Measurements from ENCODE around the gene ADAT1. TPM values are rescaled to one million over a fixed set of nuclear protein-coding genes. Genes with fewer than 3 reads are reported as not detected.

The ADAT1 gene
- total and polyA plus RNA-seq, 2 of the 13 experiments (the other 11 are each of a cell fraction or from before 2014, with no cell fraction given): 18.4 to 40.8 TPM

DNA sequence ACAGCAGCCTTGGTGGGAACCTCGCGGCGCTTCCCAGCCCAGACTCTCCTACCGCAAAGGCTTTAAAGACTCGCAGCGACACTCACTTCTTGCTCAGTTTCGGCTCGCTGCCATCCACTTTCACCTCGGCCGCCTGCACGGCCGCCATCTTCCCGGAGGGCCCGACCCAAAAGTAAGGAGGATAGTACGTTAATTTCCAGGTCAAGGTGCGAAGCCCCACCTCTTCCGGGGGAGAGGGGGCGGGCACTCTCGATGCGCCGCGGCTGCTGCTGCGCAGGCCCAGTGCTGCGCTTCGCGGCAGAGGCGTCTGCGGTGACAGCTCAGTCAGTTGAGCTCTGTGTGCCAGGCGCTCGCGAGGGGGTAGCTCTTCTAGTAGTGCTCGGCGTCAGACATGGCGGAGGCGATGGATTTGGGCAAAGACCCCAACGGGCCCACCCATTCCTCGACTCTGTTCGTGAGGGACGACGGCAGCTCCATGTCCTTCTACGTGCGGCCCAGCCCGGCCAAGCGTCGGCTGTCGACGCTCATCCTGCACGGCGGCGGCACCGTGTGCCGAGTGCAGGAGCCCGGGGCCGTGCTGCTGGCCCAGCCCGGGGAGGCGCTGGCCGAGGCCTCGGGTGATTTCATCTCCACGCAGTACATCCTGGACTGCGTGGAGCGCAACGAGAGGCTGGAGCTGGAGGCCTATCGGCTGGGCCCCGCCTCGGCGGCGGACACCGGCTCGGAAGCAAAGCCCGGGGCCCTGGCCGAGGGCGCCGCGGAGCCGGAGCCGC lies 24.6 kb upstream of the ADAT1 start, which contains the start of the genes KARS1 and TERF2IP (continued):
- TF ChIP-seq, protein P1, sequence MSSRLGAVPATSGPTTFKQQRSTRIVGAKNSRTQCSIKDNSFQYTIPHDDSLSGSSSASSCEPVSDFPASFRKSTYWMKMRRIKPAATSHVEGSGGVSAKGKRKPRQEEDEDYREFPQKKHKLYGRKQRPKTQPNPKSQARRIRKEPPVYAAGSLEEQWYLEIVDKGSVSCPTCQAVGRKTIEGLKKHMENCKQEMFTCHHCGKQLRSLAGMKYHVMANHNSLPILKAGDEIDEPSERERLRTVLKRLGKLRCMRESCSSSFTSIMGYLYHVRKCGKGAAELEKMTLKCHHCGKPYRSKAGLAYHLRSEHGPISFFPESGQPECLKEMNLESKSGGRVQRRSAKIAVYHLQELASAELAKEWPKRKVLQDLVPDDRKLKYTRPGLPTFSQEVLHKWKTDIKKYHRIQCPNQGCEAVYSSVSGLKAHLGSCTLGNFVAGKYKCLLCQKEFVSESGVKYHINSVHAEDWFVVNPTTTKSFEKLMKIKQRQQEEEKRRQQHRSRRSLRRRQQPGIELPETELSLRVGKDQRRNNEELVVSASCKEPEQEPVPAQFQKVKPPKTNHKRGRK (CRISPR knock-in tag; IDR thresholded peaks at IDR 0.05): peak; percentile 36
- TF ChIP-seq, protein P2, sequence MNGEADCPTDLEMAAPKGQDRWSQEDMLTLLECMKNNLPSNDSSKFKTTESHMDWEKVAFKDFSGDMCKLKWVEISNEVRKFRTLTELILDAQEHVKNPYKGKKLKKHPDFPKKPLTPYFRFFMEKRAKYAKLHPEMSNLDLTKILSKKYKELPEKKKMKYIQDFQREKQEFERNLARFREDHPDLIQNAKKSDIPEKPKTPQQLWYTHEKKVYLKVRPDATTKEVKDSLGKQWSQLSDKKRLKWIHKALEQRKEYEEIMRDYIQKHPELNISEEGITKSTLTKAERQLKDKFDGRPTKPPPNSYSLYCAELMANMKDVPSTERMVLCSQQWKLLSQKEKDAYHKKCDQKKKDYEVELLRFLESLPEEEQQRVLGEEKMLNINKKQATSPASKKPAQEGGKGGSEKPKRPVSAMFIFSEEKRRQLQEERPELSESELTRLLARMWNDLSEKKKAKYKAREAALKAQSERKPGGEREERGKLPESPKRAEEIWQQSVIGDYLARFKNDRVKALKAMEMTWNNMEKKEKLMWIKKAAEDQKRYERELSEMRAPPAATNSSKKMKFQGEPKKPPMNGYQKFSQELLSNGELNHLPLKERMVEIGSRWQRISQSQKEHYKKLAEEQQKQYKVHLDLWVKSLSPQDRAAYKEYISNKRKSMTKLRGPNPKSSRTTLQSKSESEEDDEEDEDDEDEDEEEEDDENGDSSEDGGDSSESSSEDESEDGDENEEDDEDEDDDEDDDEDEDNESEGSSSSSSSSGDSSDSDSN (CRISPR knock-in tag; IDR thresholded peaks at IDR 0.05): peak; percentile 98
- TF ChIP-seq, protein P3, sequence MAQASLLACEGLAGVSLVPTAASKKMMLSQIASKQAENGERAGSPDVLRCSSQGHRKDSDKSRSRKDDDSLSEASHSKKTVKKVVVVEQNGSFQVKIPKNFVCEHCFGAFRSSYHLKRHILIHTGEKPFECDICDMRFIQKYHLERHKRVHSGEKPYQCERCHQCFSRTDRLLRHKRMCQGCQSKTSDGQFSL (CRISPR knock-in tag; IDR thresholded peaks at IDR 0.05): no peak
- TF ChIP-seq ZNF552 (CRISPR knock-in tag; IDR thresholded peaks at IDR 0.05; ENCODE audit: borderline replicate concordance): no peak
- no peak for TF ChIP-seq MBNL3 (CRISPR knock-in tag; conservative IDR thresholded peaks at IDR 0.05)
- peak; percentile 62; the same call in 1 of the 2 replicates for TF ChIP-seq ZNF17 (CRISPR knock-in tag; IDR thresholded peaks at IDR 0.05)
- TF ChIP-seq CHD2 (IDR thresholded peaks at IDR 0.05; ENCODE audit: low read depth, low read length): no peak
- TF ChIP-seq KDM2A (CRISPR knock-in tag; IDR thresholded peaks at IDR 0.05; ENCODE audit: borderline replicate concordance, low read depth): peak; percentile 89
- no peak for TF ChIP-seq ZBTB7B (CRISPR knock-in tag; IDR thresholded peaks at IDR 0.05)
- TF ChIP-seq, protein P4, sequence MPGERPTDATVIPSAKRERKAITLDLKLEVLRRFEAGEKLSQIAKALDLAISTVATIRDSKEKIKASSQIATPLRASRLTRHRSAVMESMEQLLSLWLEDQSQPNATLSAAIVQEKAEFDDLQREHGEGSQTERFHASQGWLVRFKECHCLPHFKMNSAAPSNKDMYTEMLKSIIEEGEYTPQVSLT (CRISPR knock-in tag; IDR thresholded peaks at IDR 0.05; ENCODE audit: borderline replicate concordance, low read depth): no peak; the same call in 1 of the 2 replicates
- no peak for TF ChIP-seq REXO4 (CRISPR knock-in tag; IDR thresholded peaks at IDR 0.05; ENCODE audit: borderline replicate concordance)
- no peak for TF ChIP-seq SETDB1 (CRISPR knock-in tag; IDR thresholded peaks at IDR 0.05; ENCODE audit: borderline replicate concordance)
- TF ChIP-seq, protein P5, sequence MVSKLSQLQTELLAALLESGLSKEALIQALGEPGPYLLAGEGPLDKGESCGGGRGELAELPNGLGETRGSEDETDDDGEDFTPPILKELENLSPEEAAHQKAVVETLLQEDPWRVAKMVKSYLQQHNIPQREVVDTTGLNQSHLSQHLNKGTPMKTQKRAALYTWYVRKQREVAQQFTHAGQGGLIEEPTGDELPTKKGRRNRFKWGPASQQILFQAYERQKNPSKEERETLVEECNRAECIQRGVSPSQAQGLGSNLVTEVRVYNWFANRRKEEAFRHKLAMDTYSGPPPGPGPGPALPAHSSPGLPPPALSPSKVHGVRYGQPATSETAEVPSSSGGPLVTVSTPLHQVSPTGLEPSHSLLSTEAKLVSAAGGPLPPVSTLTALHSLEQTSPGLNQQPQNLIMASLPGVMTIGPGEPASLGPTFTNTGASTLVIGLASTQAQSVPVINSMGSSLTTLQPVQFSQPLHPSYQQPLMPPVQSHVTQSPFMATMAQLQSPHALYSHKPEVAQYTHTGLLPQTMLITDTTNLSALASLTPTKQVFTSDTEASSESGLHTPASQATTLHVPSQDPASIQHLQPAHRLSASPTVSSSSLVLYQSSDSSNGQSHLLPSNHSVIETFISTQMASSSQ (IDR thresholded peaks at IDR 0.05; ENCODE audit: low read depth): no peak
- TF ChIP-seq, protein P5 (CRISPR knock-in tag; IDR thresholded peaks at IDR 0.05; ENCODE audit: borderline replicate concordance): peak; percentile 54
- TF ChIP-seq ZNF34 (CRISPR knock-in tag; IDR thresholded peaks at IDR 0.05; ENCODE audit: borderline replicate concordance): no peak; the same call in 1 of the 2 replicates
- TF ChIP-seq SMARCC2 (IDR thresholded peaks at IDR 0.05): no peak
- peak; percentile 12 for TF ChIP-seq ZNF781 (CRISPR knock-in tag; IDR thresholded peaks at IDR 0.05; ENCODE audit: borderline replicate concordance, not compliant biosample characterization)
- TF ChIP-seq MTA1 (CRISPR knock-in tag; IDR thresholded peaks at IDR 0.05; ENCODE audit: borderline replicate concordance): no peak
- peak; percentile 95 for TF ChIP-seq THAP11 (CRISPR knock-in tag; IDR thresholded peaks at IDR 0.05)
- no peak; the same call in 1 of the 2 replicates for TF ChIP-seq ZNF616 (CRISPR knock-in tag; IDR thresholded peaks at IDR 0.05; ENCODE audit: low read depth)
